Endothelial cell of hepatic sinusoid (primary cell): ENCODE measurements around the gene RECK.

ENCODE experiments used
- in situ Hi-C: cut with HindIII; loops from 2 replicates; pipeline ENCODE4 v1.10.0; 2017; ENCODE audit warnings: low sequenced_read_pairs

RECK gene

DNA sequence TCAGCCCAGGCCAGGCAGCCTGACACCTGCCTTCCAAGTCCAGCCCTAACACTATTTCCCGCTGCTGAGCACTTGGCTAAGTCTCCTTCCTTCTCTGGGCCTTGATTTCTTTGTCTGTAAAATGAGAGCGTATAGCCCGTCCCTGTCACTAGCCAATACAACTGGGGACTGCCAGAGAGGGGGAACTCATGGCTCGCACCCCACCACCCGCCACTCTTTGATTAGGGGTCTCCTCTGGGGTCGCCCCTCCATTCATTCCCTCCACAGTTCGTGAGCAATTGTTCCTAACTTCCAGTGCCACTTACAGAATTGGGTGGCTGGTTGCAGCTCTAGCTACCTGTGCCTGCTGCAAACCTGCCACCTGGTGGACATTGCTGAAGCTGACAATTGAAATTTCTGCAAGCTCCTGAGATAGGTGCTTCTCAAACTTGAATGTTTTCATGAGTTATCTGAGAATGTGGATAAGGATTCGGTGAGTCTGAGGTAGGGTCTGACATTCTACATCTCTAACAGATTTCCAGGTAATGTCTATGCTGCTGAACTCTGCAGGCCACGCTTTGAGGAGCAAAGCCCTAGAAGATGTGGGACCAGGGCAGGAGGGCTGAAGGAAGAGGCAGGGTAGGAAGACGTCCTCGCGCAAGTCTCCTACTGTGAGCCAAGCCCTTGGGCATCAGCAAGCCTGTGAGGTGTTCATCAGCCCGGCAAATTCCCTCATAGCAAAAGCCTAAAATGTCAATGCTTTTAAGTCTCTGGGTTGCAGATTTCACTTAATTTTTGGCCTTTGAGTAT lies 13.3 kb upstream of the RECK start:
- in situ Hi-C loops: no loop called here

DNA sequence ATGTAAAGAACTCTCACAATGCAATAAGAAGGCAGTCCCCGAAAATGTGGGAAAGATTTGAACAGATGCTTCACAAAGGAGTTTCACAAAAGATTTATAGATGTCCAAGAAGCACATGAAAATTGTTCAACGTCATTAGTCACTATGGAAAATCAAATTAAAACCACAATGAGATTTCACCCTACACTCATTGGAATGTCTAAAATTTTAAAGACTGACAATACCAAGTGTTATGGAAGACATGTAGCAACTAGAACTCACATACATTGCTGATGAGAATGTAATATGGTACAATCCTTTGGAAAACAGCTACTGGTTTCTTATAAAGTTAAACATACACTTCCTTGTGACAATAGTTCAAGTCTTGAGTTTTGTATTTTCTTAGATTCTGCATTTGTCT lies 11.0 kb upstream of the RECK start:
- in situ Hi-C loops: no loop called here

DNA sequence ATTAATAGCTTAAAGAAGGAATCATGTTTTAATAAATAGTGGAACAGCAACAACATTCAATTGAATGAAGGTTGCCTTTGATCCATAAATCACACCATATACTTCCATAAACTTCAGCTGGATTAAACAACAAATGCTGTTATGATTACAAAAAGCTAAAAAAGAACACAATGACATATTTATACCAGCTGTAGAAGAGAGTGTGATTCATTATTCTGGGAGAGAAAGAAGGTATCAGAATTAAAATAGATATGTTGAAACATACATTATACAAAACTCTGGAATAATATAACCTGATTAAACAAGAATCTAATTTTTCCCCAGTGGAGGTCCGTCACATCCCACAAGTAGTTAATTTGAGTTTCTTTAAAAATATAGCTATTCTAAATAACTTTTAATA lies 7.5 kb upstream of the RECK start:
- in situ Hi-C loops: no loop called here

DNA sequence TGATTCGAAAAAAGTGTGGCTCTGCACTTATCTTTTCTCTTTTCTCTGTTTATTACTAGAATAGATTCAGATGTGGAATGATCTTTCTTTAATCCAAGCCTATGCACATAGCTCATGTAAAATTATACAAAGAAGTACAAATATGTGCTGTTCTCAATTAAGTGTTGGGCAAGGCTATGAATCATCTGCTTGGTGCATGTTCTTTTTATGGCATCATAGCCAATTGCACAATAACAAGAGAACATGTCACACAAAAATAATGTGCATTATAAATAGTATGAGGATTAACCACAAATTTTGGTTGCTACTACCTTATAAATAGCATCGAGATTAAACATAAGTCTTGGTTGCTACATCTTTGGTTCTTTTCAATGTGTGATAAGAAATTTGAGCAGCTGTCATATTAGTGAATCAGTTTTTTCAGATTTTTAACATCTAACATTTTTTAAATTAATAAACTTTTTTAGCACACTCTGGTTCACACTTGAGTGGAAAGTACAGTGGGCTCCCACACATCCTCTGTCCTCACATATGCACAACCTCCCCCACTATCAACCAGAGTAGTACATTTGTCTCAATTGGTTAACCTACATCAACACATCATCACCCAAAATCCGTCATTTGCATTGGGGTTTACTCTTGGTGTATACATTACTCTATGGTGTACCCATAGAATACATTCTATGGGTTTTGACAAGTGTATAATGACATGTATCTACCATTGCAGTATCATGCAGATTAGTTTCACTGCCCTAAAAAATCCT lies 6.8 kb upstream of the RECK start:
- in situ Hi-C loops: no loop called here

DNA sequence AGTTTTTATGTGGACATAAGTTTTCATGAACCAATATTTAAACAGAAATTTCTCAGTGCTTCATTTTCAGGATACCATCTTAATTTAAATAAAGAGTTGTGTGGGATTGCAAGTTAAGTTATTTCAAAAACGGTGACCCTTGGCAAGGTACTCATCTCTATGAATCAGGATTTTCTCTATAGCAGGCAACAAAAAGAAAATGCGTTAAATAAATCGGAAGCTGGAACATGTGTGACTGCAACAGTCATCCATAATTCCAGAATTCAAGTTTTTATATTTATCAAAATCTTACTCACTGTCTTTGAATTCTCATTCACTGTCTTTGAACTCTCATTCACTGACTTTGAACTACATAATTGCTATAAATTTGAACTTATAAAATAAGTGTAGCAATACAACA lies 5.8 kb upstream of the RECK start:
- in situ Hi-C loops: no loop called here

DNA sequence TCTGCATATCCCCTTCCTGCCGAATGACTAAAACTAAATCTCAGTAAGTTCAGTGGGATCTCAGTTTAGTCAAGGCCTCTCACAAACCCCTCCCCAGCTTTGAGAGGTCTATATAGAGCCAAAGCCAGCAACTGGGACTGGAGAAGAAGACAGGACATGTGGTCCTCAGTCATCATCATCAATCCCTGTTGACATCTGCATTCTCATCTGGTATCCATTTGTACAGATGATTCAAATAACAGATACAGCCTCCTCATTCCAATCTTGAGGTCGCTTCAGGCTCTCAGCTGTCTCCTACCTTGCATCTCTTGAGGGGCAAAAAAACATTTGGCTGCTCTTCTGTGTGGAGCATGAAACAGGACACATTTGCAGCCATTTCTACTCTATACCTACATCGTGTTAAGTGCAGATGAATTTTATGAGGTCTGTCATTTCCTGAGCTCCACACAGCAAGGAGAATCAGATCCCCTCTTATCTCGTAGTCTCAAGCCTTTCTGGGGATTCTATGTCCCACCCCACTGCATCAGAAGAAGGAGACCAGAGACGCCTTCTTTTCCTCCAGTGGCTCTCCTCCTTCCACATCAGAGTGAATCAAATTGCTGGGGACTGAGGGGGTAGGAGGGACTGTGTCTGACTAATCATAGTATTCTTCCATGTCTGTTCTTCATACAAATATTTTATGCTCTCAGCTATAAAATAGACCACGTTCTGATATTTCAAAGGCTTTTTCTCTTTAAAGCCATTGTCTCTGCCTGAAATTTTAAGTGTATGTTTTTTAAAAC lies 4.7 kb upstream of the RECK start:
- in situ Hi-C loops: no loop called here

DNA sequence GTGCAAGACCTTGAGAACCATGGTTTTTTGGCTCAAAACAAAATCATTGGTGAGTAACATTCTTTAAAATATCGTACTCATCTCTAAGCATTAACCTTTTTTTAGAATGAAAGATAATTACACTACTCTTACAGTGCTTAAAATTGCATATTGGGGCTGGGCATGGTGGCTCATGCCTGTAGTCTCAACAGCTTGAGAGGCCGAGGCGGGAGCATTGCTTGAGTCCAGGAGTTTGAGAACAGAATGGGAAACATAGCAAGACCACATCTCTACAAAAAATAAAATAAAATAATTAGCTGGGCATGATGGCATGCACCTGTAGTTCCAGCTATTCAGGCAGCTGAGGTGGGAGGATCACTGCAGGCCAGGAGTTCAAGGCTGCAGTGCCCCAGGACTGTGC lies 2.9 kb upstream of the RECK start:
- in situ Hi-C loops: no loop called here

DNA sequence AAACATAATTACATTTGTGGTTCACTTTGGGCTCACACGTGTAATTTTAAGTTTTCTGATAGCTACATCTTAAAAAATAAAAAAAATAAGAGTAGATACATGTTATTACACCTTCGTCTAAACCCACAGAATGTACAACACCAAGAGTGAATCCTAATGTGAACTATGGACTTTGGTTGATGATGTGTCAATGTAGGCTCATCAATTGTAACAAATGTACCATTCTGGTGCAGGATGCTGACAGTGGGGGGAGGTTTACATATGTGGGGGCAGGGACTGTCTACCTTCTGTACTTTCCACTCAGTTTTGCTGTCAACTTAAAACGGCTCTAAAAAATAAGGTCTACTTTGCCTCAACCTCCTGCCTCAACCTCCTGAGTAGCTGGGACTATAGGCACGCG lies 2.5 kb upstream of the RECK start:
- in situ Hi-C loops: no loop called here

DNA sequence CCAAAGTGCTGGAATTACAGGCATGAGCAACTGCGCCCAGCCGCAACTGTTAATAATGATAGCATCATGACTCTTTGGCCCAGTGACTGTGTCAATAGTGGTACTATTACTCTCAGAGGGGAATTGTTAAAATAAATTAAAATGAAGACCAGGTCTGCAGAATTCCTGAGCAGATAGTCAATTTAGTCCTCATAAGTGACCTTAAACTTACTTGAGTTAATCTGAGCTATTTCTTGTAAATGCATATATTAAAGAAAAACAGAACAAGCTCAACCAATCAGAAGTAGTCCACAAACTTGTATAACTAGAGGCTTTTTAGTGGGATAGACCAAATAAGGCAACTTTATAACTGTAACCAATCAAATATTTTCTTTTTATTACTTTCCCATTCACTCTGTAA lies 1.7 kb upstream of the RECK start:
- in situ Hi-C loops: no loop called here

DNA sequence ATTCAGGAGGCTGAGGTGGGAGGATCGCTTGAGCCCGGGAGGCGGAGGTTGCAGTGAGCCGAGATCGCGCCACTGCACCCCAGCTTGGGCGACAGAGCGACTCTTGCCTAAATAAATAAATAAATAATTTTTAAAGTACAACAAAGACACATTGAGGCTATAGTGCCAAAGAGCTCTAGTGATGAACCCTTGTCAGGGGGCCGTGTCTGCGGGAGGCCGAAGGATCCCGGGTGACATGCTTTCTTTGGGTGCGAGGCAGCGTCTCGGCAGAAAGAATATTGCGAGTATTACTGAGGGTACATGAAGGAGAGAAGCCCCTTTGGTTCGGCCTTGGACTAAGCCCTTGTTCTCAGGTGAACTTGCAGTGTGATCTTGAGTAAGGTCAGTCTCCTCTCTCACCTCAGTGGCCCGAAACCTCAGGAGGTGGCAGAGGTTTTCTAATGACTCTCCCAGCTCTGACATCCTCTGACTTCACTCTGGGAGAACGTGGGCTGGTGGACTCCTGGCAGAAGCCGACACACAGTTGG lies 397 bp upstream of the RECK start:
- in situ Hi-C loops: no loop called here

DNA sequence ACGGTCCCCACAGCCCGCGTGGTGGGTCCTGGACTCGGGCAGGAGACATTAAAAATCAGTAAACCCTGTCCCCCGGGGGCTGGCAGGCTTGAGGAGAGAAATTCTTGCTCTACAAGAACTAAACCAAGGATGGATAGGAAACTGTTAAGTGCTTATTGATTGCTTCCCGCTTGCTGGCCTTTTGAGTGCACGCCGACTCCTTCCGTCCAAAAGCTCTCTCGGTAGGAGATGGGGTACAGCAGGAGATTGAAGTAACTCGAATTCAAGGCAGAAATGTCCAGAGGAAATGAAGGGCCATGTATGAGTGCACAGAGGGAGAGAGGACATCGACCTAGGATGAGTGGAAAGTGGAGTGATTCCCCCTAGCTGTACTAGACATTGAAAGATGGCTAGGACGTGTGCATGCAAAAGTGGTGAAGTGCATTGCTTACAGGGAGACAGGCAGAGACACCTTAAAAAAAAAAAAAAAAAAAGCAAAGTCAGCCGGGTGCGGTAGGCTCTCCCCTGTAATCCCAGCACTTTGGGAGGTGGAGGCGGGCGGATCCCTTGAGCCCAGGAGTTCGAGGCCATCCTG lies 923 bp downstream of the RECK start:
- in situ Hi-C loops: no loop called here

DNA sequence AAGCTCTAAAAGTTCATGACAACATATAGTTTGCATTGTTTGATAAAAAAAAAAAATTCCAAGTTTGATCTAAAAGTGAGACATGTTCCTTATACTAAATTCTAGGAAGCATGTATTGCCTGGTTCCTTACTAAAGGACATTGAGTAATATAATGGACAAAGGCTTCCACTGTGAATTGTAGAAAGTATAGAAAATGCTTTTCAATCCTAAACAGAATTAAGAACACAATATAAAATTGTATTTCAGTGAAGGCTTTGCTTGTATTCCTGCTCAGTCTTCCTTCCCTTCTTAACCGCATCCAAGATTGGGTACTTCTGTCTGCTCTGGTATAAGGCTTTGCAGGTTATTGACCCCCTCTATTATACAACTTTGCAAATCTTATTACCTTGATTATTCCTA lies 2.4 kb downstream of the RECK start:
- in situ Hi-C loops: no loop called here

DNA sequence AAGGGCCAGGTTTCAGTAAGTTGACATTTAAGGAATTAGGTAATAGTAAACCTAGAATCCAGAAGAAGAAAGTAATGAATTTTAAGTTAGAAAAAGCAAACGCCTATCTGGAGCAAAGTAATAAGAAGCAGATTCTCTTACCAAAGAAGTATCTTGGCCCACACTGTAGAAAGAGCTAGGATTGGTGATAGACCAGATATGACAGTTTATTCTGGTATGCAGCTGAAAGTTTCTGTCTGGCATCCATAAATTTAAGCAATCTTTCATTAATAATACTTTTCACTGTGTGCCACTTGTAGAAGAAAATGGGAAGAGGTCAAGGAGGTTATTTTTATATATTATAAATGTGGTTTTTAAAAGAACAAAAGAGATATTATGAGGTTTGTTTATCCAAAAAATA lies 3.0 kb downstream of the RECK start:
- in situ Hi-C loops: no loop called here

DNA sequence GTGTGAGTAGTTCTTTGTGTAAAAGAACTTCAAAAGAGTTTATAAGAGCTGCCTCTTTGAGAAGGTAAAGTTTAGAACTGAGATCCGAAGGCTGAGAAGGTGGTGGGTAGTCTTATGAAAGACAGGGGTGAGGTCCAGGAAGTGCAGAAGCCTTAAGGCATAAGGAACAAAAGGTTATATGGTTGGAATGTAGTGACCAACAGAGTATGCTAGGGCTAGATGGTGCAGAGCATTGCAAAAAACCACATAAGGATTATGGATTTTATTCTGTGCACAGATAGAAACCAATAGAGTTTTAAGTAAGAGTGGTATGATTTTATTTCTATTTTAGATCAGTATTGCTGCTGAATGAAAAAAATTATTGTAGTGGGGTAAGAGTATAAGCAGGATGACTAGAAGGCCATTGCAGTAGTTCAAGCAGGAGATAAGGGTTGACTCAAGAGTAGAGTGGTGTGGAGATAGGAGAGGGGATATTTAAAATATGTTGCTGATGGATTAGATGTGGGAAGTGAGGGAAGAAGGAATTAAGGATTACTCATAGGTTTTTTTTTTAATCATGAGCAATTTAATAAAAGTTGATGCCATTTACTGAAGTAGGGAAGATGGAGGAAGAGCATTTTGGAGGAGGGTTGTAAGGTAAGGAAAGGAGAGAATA lies 3.7 kb downstream of the RECK start:
- in situ Hi-C loops: no loop called here

DNA sequence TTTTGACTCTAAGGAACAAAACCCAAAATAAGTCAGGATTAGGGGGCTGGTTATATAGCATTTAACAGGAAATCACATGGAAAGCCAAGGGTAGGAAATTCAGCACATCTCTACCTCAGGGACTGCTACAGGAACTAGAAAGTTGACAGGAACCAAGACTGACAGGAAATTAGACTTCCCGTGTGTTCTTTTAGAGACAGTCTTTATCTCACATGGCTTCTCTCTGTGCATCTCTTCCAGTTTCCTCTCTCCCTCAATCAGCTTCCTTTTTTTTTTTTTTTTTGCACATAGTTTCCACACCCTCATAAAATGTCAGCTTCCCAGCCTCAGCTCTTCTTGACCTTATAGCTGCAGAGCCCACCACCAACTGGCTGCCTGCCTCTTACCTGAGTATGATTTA lies 4.8 kb downstream of the RECK start:
- in situ Hi-C loops: no loop called here

DNA sequence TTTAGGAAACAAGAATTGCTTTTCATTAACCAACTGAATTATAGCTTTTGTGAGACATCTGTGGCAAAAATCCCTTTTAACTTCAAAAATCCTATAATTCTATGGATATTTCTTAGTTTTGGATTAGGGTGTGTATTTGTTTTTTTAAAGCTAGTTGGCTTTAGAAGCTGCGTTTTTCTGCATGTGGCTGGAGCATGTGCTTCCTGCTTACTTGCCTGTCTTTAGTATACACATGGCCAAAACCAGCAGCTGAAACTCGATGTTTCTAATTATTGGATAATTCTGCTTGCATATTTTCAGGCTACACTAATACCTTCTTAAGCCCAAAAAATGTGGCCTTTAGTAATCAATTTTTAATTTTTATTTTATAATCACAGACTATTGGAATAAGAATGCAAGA lies 8.9 kb downstream of the RECK start:
- in situ Hi-C loops: no loop called here

DNA sequence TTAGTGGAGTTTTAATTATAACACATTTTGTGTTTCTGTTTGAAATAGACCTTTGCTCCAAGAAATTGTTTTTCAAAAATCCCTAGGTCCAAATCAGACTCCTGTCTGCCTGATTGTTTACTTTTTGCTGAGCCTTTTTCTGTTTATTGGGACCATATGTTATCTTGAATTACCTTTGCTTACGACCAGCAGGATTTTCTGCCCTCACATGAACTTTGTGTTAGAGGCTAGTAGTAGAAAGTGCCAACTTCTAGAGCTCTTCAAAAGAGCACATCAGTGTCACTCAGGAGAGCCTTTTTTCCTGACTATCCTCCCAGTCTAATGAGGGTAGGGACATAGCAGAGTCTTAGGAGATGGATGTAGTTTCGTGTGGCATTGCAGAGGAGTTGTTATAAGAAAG lies 10.2 kb downstream of the RECK start:
- in situ Hi-C loops: no loop called here

DNA sequence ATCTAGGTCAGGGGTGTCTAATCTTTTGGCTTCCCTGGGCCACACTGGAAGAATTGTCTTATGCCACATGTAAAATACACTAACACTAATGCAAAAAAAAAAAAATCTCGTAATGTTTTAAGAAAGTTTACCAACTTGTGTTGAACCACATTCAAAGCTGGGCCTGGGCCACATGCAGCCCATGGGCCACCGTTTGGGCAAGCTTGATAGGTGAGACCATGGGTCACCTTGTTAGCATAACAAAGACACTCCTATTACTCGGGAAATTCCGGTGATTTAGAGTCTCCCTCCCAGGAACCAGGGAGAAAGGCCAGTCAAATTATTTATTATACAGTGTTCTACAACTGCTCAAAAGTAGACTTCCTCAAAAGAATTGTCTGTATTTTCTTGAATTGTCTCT lies 12.7 kb downstream of the RECK start:
- in situ Hi-C loops: no loop called here

DNA sequence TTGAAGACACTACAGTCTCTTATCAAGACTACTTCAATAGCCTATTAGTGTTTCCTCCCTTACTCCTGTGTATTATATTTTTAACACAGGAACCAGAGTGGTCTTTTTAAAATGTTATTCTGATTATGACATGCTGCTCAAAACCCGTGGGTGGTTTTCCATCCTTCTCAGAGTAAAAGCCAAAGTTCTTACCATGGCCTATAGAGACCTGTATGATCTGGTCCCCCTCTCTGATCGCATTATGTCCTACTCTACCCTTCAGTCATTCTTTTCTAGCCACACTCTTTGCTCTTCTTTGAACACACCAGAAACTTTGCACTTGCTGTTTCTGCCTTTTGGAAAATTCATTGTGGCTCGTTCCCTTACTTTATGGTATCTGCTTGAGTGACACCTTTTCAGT lies 13.8 kb downstream of the RECK start:
- in situ Hi-C loops: no loop called here

DNA sequence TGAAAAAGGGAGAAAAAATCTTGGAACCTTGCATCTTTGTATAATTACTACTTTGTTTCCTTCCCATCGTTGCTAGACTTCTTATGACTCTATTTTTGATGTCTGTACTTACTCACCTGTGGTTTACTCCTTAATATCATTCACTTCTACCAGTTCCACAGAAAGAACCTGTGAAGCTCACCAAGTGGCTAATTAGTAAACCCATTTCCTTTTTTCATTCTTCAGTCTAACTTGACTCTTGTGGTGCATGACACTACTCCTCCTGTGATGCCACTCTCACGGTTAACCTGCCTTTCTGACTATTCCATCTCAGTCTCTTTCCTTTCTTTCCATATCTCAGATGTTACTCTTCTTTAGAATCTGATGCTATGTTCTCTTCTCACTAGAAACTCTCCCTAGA lies 14.6 kb downstream of the RECK start:
- in situ Hi-C loops: no loop called here

DNA sequence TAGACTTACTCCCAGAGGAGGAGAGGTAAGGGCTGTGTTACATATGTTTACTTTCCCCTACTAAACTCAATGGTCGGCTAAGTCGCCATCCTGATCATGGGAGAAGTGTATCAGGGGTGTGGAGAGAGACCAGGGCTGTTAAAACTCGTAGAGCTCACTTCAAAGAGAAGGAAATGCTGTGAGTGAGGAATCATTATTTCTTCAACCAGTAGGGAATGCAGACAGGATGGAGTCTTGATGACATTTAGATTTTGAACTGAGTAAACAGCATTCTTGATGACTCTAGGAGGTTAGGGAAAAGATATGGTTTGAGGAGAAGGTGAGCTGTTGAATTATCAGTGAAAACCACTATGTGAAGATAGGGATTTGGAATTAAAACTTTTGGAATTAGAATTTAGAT lies 17.3 kb downstream of the RECK start:
- in situ Hi-C loops: no loop called here
